Ammon's horn (tissue), 1 donor: ENCODE results near the gene GPATCH2.
"Not testable (repeated sequence)": the region's sequence is repeated elsewhere in the genome, so short reads cannot be mapped to it uniquely, and the experiment has no call there.

Experiments used
- DNase-seq: peaks from one replicate; pipeline ENCODE4 v3.0.0-alpha.2; 2016; ENCODE audit warnings: low spot score

Gene GPATCH2

GRCh38 chr1:217443845-217444244 is 187.0 kb downstream of the GPATCH2 start:
- DNase-seq = no peak

DNA sequence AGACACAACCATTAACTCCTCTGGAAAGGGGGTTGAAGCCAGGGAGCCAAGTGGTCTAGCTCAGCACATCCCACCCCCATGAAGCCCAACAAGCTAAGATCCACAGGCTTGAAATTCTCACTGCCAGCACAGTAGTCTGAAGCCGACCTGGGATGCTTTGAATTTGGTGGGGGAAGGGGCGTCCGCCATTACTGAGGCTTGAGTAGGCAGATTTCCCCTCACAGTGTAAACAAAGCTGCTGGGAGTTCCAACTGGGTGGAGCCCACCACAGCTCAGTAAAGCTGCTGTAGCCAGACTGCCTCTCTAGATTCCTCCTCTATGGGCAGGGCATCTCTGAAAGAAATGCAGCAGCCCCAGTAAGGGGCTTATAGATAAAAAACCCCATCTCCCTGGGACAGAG is 193.5 kb downstream of the GPATCH2 start:
- no peak for DNase-seq

DNA sequence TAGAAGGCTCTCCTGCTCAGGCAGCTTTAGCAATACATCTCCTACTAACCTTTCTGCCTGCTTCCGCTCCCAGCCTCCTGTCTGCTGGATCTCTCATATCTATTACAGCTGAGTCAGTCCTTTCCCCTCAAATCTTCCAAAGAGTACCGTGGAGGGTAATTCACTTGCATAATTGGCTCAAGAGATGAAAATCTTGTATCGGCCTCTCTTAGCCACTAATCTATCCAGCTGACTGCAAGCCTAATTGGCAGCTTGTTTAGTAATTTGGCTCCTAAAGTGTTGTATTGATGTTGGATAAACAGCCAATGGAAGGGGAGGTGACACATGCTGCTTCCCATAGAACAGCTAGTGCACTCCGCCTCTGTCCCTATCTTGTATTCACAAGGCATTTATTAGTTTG is 195.7 kb downstream of the GPATCH2 start:
- DNase-seq = peak; percentile 22

- no peak for DNase-seq
These were observed 197.2 kb downstream of the GPATCH2 start for GRCh38 chr1:217433664-217434063.

DNA sequence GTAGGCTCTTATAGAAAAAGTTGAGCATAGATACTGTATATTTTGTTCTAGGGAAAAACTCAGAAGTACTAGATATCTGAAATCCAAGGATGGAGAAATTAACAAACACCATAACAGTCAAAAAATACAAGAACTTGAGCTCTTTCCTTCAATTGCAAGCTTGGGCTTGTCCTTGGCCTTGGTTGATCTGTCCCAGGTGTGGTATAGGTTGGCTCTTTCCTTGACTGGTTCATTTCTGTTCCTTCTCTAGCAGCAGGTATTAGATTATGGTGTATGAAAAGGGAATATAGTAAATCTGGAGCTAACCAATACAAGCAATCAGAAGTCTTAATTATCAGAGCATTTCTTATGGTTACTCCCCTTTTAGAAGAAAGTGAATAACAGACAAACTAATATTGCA is 198.6 kb downstream of the GPATCH2 start:
- DNase-seq = no peak

GRCh38 chr1:217431395-217431794 is 199.5 kb downstream of the GPATCH2 start:
- DNase-seq = no peak

- DNase-seq = peak; percentile 52
These were observed 205.5 kb downstream of the GPATCH2 start for GRCh38 chr1:217425422-217425821.

GRCh38 chr1:217419194-217419551 is 211.7 kb downstream of the GPATCH2 start:
- no peak for DNase-seq

DNA sequence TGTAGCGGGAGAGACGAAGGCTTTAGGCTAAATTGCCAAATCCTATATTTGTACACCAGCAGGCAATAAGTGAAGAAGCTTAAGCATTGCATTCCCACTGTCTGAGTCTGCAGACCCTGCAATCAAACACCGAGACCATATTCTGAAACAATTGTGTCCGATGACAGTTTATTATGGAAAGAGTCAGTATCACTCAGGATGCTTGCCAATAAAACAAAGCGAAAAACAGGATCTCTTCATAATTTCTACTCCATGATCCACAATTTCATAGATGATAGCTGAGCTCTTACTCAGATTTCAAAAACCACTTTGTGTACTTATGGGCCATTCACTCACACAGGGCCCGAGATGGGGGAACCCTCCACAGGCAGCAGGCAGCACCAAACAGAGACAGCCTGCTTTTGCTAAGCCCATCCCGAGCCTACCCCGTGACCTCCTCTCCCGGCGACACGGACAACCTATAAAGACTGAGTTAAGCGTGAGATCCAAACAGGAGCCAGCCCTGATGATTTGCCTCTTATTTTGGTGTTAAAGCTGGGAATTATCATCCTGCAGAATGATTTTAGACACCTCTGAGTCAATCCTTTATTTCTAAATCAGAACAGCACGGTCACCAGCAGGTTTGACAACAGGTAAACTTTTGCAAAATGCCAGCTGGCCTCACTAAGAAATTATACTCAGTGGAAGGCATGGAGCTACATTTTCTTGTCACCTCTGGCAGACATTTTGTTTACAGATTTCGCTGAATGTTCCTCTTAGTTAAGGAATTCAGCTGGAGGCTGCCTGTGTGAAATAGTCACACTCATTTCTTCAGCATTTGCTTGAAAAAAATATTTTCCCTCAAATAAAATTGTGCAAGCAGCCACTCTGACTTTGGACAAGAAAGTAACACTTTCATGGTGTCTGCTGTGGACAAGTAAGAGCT is 212.4 kb downstream of the GPATCH2 start:
- DNase-seq = no peak

GRCh38 chr1:217417363-217417762 is 213.5 kb downstream of the GPATCH2 start:
- no peak for DNase-seq

DNA sequence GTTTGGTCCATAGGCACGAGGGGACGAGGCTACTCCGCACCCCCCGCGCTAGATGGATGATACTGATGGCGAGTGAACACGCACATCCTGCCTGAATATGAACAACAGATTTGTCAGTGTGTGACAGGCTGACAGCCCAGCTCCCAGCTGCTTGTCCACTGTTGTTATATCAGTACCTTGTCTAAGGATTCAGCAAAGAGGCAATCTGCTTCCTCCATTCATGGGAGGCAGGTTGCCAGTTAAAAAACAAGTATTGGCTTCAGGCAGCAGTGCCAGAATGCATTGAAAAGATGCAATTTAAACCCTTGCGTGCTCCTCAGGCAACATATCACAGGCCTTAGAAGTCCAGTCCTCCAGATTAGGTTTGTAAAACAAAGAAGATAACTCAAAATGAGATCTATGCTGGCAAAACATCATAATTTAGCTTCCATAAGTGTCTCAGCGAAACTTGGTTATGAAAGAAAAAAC is 223.3 kb downstream of the GPATCH2 start:
- no peak for DNase-seq

- DNase-seq = no peak
These were observed 227.7 kb downstream of the GPATCH2 start for GRCh38 chr1:217403026-217403720.

- no peak for DNase-seq
These were observed 228.6 kb downstream of the GPATCH2 start for GRCh38 chr1:217402301-217402700.

DNA sequence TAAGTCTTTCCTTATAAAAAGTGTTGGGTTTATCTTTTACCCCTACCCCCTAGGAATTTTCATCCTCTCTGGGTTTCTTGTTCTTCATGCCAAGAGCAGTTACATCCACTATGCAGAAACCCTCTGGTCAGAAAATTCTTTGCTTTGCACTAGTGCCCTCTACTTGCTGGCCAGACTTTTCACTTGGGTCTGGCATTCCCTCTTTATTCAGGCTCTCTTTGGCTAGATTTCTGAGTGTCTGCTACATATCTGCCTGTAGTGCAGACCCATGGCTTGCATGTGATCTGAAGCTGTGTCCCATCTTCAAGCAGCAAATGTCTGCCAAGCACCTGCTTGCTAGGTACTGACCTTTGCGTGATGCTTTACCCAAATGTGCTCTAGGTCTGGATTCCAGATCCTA is 237.0 kb downstream of the GPATCH2 start:
- peak; percentile 19 for DNase-seq

DNA sequence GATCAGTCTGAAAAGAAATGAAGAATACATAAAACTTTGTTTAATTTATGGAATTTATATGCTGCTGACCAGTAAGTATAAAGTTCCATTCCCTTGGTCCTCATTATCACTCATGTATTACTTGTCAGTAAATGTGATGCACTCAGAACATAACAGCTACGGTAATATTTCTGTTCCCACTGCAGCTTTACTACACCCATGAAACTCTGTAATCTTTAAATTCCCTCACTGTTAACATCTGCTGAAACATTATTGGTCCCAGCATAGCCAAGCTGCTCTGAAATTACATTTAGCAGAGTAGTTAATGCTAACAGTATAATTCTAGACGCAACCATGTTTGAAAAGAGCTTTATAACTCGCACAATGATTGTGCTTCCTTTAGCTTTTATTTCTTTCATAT is 238.4 kb downstream of the GPATCH2 start:
- DNase-seq = no peak

DNA sequence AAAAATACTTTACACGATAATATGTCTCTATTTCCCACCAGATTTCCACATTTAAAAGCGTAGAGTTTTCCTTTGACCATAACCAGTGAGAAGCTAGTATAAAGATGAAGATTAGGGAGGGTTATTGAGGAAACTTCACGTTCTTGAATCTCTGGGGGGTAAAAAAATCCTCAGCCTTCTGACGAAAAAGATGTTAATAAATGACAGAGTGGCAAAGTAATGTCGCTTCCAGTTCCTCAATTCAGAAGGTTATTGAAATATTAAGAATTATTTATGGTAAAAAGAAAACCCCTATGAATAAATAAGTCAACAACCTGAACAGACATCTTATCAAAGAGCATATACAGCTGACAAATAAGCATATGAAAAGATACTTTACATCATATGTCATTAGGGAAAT is 241.0 kb downstream of the GPATCH2 start:
- no peak for DNase-seq

GRCh38 chr1:217388522-217389065 is 242.3 kb downstream of the GPATCH2 start:
- DNase-seq = no peak

DNA sequence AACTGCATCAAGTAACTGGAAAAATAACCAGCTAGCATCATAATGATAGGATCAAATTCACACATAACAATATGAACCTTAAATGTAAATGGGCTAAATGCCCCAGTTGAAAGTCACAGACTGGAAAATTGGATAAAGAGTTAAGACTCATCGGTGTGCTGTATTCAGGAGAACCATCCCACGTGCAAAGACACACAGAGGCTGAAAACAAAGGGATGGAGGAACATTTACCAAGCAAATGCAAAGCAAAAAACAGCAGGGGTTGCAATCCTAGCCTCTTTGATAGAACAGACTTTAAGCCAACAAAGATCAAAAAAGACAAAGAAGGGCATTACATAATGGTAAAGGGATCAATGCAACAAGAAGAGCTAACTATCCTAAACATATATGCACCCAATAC is 249.1 kb downstream of the GPATCH2 start:
- not testable (repeated sequence) for DNase-seq

- DNase-seq = not testable (repeated sequence)
These were observed 251.1 kb downstream of the GPATCH2 start for GRCh38 chr1:217379804-217380203.

DNA sequence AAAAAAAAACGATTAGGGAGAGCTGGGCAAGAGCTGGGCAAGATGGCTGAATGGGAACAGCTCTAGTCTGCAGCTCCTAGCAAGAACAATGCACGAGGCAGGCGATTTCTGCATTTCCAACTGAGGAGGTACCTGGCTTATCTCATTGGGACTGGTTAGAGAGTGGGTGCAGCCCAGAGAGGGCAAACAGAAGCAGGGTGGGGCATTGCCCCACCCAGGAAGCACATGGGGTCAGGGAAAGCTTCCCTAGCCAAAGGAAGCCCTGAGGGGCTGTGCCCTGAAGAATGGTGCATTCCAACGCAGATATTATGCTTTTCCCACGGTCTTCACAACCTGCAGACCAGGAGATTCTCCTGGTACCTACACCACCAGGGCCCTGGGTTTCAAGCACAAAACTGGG is 251.6 kb downstream of the GPATCH2 start:
- no peak for DNase-seq
